ENCODE data around the gene CCDC18.
"Not testable (repeated sequence)": the region's sequence is repeated elsewhere in the genome, so short reads cannot be mapped to it uniquely, and the experiment has no call there.

DNA sequence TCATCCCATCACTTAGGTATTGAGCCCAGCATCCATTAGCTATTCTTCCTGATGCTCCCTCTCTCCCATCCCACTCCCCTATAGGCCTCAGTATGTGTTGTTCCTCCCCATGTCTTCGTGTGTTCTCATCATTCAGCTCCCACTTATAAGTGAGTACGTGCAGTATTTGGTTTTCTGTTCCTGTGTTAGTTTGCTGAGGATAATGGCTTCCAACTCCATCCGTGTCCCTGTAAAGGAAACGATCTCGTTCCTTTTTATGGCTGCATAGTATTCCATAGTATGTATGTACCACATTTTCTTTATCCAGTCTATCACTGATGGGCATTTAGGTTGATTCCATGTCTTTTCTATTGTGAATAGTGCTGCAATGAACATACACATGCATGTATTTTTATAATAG lies 40.2 kb downstream of the CCDC18 start:
- not testable (repeated sequence) for TF ChIP-seq POLR2AphosphoS5, GABPA (IDR thresholded peaks at IDR 0.05; ENCODE audit: low read depth)
- TF ChIP-seq, protein P1, sequence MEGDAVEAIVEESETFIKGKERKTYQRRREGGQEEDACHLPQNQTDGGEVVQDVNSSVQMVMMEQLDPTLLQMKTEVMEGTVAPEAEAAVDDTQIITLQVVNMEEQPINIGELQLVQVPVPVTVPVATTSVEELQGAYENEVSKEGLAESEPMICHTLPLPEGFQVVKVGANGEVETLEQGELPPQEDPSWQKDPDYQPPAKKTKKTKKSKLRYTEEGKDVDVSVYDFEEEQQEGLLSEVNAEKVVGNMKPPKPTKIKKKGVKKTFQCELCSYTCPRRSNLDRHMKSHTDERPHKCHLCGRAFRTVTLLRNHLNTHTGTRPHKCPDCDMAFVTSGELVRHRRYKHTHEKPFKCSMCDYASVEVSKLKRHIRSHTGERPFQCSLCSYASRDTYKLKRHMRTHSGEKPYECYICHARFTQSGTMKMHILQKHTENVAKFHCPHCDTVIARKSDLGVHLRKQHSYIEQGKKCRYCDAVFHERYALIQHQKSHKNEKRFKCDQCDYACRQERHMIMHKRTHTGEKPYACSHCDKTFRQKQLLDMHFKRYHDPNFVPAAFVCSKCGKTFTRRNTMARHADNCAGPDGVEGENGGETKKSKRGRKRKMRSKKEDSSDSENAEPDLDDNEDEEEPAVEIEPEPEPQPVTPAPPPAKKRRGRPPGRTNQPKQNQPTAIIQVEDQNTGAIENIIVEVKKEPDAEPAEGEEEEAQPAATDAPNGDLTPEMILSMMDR (IDR thresholded peaks at IDR 0.05; ENCODE audit: insufficient read depth, low read length): not testable (repeated sequence)

Measured in HL-60 (cell line).